Suppressor macrophage (primary cell): ENCODE measurements around the gene PCBP4.

Source experiments
- DNase-seq, 4 experiments: peaks; one replicate each; pipeline ENCODE4 v3.0.0-alpha.2; 2020 to 2022
- total RNA-seq, 17 experiments: gene quantifications; one replicate each; lab custom pipeline; 2026; ENCODE audit warnings: mixed read lengths in 6 of 17, inconsistent platforms in 3 of 17; lab: John Stamatoyannopoulos, UW

Gene PCBP4
- total RNA-seq = 0.17 to 2.6 (median 0.53) reads per million in 17 experiments

DNA sequence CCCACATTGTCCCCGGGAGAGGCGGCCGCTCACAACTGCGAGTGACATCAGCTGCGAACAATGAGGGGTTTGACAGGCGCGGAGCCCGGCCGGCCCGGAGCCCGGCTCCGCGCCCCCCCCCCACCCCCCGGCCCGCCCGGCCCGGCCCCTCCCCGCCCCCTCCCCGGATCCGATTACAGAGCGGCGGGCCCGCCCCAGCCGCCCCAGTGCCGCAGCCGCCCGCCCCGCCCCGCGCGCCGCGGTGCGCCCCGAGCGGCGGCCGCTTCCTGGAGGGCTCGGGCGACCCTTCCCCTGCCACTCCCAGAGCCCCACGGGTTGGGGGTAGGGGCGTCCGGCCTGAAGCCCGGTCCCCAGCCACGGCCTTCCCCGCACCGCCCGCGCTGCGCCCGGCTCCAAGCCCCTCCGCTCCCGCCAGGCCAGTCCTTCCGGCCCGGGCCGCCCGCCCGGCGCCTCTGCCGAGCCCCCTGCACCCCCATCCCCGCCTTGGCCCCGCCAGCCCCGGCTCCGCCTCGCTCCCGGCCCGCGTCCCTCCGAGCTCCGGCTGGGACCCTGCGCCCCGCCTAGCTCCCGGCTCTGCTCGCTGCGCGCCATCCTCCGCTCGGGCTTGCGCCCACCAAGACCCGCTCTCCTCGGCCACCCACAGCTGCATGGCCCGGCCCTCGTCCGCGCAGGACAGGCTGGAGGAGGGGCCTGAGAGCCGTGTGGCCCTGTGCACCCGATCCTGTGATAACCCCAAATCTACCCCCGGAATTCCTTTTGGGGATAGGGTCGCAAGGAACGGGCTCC, at the start of gene PCBP4:
Gene PCBP4, minus strand, starts transcription at position 71 of the 786 bp plus-strand sequence. CDS start 6,214 bp downstream, outside the sequence.
- peak in 2 of 4 experiments; percentile 17 to 40 for DNase-seq

DNA sequence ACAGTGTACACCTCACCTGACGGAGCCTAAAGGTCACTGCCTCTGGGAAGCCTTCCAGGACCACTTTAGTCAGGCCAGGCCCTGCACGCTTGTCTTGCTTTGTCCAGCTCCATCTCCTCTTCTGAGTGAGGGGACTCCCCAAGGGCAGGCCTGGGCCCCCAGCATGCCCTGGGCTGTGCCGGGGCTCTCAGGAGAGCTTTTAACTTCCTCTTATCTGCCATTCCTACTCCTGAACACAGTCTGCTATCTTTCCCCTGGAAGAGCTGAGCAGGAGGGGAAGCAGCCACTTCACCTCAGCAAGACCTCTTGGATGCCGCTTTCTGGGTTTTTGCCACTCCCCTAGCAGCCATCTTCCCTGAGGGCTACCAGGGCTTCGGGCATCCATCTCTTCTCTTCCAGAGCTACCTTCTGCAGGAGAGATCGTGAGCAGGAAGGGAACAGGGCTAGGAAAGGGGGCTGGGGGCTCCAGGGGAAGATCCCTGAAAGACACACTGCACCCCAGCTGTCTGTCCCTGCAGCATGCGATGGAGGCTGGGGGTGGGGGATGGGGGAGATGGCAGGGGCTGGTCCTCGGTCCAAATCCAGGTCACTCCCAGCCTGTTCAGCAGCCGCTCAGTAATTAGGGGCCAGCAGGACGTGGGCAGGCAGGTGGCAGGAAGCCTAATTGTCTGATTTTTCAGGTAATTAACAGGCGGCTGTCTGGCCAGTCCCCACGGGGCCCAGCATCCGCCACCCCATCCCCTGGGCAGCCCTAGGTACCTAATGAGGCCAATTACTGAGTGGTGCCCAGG, 48.4 kb upstream of the PCBP4 start:
- DNase-seq = no peak

DNA sequence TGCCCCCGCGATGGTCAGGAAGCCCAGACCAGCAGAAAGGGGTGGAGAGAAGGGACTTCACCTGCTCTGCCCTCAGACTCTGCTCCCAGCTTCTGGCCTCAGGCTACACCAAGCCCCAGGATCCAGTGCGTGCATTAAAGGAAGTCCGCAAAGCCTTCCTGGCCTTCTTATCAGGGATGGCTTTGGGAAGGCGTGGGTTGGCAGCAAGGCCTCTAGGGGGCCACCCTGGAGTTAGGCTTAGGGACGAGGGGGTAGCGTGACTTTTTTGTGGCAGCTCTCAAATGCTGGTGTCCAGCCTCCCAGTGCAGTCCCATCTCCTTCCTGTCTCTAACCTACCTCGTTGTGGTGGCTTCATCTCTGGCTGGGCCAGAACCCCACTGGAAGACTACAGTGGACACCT, 47.4 kb upstream of the PCBP4 start:
- DNase-seq = peak in 3 of 4 experiments; percentile 26 to 44 (median 40)

DNA sequence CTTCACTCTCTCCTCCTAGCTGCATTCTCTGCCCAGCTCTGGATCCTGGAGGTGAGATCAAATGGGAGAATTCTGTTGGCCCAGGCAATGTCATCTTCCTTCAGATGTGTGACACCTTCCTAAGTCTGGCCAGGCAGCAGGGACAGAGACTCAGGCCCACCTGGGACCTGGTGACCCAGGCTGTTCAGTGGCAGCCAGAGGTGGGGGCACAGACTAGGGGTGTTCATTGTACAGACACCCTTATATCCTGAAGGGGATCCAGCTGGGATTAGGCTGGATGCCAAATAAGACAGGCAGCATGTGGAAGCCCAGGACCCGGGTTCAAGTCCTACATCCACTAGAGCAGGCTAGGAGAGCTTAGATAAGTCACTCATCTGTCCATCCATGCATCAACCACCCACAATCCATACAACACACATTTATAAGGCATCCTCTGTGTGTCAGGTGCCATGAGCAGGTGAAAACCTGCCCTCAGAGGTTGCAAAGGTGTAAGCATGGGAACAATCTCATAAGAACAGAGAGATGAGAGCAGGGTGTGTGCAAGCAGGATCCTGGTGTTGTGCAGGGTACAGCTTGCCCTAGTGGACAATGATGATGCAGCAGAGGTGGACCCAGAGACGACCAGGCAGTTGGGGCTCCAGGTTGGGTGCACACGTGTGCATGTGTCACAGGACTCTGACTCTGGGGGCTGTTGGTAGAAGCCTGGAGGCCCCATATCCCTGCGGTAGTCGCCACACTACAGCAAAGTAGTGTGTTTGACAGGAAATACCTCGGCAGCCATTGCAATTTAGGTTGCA, 46.7 kb upstream of the PCBP4 start:
- DNase-seq = no peak

DNA sequence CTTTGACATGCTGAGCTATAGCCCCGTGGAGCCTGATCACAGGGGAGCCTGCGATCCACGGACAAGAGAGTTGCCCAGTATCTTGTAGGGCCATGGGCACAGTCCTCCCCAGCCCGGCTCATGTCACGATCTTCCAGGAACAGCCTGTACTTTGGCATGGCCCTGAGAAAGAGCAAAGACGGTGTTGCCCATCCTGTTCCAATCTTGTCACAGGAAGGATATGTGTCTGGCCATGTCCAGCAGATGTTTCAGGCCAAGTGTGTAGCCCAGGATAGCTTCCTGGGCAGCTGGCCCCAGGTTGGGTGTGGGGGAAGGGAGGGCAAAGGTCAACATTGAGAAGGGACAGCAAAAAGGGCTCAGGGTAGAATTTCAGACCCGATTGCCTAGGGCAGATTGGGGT, 45.4 kb upstream of the PCBP4 start:
- DNase-seq = no peak

DNA sequence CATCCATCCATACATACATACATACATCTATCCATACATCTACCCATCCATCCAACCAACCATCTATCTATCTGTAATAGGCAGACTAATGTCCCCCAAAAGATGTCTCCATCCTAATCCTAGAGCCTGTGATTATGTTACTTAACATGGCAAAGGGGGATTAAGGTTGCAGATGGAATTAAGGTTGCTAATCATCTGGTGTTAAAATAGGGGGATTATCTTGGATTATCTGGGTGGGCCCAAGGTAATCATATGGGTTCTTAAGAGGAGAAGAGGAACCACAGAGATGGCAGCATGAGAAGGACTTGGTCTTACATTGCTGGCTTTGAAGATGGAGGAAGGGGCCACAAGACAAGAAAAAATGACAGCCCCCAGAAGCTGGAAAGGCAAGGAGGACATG, 43.2 kb upstream of the PCBP4 start:
- DNase-seq = no peak

DNA sequence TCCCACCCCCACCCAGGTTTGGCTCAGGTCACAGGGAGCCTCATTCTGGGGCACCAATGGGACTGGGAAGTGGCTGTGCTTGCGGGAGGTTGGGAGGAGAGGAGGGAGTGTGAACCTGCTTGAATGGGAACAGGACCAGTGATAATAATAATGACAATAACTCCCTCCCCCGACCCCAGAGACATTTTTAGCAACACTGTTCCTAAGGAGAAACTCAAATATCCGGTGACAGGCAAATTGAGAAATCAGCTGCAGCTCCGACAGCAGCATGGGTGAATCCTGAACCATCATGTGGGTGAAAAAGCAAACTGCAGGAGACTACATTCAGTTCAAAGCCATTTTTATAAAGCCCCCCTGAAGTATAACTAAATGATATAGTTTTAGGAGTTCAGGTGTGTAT, 40.0 kb upstream of the PCBP4 start:
- DNase-seq = peak in 1 of 4 experiments; percentile 16

DNA sequence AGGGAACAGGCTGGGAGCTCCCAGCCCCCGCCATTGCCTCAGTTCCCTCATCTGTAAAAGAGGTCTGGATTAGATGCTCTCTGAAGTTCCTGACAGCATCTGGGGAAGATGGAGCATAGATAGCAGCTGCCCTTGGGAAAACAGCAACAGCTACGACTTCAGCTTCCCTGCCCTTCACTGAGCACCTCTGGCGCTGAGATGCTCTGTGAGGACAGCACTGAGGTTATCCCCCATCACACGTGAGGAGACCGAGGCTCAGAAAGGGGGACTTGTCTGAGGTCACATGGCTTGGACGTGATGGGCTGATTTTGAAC, 39.5 kb upstream of the PCBP4 start:
- DNase-seq = no peak

DNA sequence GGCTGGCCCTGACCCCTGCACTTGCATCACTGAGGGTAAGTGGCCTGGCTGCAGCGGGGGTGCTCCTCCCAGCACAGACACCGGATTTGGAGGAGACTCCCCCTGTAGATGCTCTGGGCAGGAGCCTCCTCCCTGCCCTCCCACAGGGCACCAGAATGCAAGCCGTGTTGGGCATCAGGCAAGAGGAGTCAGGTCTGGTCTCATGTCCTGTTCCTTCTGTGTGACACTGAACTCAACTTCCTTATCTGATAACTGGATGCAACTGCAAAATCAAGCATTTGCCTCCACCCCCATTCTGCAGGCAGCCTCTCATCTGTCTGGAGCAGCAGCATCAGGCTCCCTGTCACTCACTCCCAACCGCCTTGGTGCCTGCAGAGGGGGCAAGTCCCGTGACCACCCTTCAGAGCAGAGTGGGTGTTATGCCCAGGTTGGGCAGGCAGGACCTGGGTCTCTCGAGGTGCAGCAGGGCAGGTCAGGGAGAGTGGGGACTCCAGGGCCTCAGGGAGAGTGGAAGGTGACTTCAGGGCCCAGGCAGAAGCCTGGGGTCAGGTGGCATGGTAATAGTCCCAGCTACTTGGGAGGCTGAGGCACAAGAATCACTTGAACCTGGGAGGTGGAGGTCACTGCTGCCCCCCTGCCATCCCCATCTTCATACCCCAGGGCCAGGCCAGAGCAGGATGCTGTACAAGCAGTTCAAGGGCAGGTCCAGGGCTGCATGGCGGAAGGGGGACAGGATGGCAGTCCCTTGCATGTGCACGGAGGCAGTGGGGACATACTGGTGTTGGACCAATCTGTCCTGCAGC, 39.0 kb upstream of the PCBP4 start:
- DNase-seq = peak; percentile 61 to 76 (median 74)

DNA sequence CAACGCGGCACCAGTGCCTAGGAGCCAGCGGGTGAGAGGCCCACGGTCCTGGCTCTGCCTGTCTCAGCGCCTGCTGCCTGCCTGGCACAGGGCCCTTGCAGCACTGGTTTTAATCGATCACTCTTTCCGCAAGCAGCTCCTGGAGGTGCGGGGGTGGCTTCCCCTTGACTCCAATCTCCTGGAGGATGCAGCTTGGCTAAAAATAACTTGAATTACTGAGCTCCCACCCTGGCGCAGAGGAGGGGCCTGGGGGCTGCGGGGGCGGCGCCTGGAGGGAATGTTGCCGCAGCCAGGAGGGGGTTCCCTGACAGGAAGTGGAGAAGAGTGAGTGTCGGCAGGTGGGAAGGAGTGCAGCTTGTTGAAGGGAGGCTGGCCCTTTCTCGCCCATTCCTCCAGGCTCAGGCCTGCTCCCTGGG, 38.3 kb upstream of the PCBP4 start:
- DNase-seq = peak in 3 of 4 experiments; percentile 17 to 46 (median 28)

DNA sequence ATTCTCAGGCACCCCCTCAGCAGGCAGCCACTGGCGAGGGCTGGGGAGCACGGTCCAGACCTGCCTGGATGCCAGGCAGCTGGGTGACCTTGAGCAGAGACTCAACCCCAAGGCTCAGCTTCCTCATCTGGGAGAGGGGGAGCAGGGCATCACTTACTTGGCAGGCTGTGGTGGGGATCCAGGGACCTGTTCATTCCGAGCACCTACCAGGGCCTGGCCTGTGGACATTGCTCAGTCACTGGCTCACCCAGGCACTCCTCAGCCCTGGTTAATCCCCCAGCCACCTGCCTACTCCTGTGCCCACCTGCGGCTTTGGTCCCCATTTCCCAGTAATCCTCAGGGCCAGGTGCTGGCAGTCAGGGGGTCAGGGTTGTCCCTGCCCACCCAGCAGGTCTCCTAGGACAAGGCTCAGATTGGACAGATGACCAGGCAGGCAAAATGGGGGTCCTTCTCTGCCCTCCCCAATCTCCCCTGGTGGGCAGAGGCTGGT, 37.7 kb upstream of the PCBP4 start:
- no peak for DNase-seq

DNA sequence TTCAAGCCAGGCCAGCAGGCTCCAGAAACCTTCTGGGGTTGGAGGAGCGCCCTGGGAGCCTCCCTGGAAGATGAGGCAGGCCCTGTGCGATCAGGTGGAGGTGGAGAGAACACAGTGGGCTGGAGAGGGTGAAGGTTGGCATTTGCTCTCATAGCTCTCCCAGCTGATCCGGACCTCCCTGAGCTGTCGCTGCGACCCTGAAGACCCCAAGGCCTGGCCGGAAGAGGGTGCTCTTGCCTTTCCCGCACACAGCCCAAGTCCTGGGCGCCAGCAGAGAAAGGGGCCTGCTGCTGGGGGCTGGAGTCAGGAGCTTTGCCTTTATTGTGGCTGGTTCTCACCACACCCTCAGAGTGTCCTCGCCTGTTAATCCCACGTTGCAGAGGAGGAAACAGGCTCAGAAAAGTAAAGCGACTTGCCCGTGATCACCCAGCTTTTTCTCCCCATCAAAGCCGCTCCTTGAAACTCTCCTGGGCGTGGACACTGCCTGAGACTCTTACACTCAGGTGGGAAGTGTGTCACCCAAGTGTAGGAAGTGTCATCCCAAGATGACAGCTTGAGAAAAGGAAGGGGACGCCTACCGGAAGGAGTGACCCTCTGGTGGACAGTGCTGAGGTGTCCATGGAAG, 37.0 kb upstream of the PCBP4 start:
- DNase-seq = peak in 2 of 4 experiments; percentile 18 to 26

DNA sequence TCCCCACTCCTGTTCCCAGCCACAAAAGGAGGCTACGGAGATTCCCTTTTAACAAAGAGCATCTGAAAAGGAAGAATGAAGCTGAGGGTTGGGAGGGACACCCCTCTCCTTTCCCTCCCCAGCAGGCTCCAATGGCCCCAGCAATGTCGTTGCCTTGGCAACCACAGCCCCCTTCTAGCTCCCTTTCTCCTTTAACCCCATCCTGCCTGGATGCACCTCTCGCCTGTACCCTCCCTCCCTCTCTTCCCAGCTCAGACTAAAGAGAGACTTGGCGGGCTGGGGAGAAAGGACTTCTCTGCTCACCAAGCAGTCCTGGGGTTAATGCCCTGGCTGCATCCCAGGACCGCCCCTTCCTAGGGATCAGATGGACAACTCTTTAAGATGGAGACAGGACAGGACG, 35.5 kb upstream of the PCBP4 start:
- DNase-seq = no peak

DNA sequence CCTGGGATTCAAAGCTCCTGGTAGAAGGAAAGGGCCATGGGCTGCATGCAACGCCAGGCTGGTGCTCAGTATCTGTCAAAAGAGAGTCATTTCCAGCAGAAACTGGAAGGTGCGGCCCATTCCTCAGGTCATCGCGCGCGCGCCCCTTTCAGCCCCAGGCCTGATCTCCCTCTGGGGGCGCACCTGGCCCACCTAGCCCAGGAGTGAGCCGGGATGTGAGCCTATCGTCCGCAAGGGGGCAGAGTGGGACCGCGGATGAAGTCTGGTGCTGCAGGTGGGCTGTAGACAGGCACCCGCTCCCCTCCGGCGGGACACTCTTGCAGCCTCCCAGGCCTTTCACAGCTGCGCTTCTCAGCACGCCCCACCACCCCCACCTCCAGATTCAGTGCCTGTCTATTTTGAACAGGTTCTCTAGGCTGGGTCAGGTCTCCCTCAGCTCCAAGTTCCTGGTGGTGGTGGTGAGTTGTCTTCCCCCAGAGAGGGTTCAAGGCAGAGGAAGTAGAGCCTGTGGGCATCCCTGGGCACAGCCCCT, 34.3 kb upstream of the PCBP4 start:
- DNase-seq = peak; percentile 62 to 83 (median 69)

DNA sequence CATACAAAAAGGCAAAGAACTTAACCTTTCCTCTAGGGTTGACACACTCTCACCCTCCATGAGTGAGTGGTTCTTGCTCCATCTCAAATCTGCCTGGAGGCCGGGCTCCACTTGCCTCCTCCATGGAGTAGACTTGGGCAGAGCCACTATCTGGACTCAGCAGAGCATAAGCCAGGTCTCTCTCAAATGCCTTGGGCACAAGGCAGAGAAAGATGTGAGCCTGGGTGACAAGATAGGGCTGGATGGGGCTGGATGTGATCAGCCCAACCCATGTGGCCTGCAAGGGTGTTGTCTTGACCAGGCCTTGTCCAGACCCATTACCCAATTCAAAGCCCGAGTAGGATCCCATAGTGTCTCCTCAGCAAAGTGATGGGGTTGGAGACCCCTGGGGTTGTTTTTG, 32.6 kb upstream of the PCBP4 start:
- no peak for DNase-seq

DNA sequence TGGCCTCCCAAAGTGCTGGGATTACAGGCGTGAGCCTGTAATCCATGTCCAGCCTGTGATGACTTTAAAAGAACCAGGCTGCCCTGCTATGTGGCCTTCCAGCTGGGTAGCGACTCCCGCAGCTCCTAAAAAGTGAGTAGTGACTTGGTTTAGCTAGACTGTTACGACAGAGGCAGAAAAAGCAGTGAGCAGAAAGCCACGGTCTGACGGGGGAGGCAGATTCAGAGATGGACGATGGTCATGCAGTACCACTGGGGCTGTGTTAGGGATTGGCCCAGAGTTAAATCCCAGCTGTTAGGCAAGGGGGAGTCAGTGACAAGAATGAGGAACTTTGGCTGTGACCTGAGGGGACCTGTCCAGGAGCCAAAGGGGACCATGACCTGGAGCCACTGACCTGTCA, 31.5 kb upstream of the PCBP4 start:
- peak in 1 of 4 experiments; percentile 24 for DNase-seq

DNA sequence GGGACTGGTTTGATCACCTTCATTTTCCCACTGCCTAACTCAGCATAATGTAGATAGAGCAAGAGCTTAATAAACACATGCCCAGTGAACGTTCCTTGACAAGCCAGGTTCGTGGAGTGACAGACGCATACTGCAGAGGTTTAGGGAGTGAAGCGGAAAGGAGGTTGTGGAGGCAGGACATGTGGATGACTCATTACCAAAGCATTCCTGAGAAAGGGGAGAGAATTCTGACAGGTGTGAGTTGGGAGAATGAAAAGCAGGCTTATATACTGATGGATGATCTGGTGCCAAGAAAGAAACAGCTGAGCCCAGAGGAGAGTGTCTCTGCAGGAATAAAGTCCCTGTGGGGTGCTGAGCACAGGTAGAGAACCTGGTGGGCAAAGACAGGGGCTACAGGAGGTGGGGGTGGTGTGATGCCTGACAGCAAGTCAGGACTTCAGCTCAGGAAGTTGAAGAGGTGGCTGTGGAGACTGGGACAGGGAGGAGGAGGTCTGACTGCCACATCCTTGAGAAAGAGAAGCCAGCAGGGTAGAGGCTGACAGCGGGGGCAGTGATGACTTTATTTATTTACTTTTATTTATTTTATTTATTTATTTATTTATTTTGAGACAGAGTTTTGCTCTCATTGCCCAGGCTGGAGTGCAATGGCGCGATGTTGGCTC, 30.8 kb upstream of the PCBP4 start:
- DNase-seq = no peak

DNA sequence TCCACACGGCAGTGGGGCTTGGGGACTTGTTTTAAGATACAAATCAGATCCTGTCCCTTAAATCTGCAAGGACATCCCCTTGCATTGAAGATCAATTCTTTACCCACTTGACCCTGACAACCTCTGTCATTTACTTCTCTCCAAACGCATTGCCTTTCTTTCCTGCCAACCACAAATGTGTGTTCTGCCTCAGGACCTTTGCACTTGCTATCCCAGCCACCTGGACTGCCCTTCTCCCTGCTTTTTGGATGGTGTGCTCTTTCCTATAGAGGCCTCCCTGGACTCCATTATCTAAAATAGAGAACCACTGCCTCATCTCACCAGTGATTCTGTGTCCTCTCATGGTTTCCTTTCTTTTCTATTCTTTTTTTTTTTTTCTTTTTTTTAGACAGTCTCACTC, 29.9 kb upstream of the PCBP4 start:
- no peak for DNase-seq

DNA sequence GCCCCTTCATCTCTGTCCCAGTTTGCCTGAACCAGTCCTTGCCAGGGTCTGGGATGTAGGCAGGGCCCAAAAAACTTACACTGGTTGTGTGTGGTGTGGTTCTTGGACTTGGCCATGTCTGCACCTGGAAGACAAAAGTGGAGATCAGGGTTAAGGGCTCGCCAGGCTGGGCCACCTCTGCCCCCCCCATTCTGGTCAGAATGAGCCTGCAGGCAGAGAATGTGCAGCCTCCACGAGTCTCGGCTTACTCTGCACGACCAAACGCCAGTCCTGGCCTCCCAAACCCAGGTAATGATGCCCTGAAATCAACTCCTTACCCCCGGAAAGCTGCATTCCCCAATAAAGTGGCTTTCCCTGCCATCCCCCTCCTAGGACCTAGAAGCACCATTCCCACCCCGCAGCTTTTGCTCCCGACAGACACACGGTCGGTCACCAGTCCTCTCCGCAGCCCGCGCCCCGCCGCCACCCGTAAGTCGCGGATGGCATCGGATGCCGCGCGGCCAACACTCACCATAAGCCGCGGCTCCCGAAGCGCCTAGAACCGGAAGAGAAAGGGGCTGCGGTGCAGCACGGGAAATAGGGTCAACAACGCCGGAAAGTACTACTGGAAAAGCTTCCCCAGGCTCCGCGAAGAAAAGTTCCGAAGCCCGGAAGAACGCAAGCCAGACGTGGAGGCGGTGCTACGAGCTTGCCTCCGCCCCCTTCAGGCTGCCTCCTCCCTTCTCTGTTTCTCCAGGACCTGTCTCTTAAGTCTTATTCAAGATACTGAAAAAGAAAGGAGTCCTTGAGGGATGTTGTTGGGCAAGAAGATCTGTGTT, 28.3 kb upstream of the PCBP4 start, which contains the start of gene RPL29:
Gene RPL29, minus strand, starts transcription at position 550 of the 818 bp plus-strand sequence. Its CDS starts 434 bp downstream, at position 116.
- DNase-seq = peak; percentile 95 to 97 (median 96)

DNA sequence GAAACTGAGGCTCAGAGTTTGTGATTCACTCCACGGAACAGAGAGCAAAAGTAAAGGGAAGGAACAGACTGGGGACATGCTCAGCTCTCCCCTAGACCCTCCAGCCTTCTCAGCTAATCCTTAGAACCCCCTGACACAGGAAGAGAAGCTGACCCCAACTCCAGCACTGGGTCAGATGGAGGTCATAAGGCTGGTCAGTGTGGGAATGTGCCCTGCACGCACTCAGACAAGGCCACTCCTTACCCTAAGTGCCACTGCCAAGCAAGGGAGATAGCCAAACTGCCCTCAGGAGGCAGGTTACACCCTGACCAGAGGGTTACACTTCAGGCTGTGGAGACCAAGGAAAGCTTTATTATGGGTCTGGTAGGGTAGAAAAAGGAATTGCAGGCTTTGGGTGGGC, 27.3 kb upstream of the PCBP4 start:
- no peak for DNase-seq
